ENCODE results near the gene GRB10.

GRCh38 chr7:50791938-50792341 is 9.2 kb upstream of the GRB10 start:
- TF ChIP-seq CTCF (IDR thresholded peaks at IDR 0.05) (no peak), POLR2AphosphoS5 (IDR thresholded peaks at IDR 0.05) (no peak)

All from breast epithelium (tissue), 3 donors.